Measurements from ENCODE around the gene ADAM22.
A peak's percentile ranks its signal among the peaks of the same experiment; 100 is the strongest.

DNA sequence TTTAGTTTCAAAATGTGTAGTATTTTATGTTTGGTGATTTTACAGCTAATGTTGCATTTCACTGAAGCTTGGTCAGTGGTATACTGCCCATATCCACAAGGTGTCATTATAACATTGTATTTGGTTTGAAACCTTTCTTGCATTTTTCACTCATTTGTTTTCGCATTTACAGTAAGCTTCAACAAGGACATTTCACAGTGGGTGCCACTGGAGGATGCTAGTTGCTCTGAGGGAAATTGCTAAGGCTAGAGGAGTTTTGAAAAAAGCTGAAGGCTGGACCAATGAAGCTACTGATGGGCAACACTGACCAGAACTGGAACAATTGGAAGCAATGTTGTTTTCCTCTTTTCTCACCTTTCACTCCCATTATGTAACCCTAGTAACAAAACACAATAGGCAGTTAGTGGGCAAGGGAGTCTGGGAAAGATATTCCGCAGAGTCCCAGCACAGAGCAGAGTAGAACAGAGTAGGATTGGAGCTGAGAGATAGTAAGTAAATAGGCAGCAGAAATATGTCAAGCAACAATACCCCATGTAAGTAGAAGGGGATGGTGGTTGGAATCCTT, 309.4 kb downstream of the ADAM22 start:
- peak in 5 of 6 experiments; percentile 47 to 85 (median 79) for TF ChIP-seq CTCF (IDR thresholded peaks at IDR 0.05)
- TF ChIP-seq POLR2A (IDR thresholded peaks at IDR 0.05): no peak
